ENCODE results near the gene CMKLR1.

CMKLR1 gene

DNA sequence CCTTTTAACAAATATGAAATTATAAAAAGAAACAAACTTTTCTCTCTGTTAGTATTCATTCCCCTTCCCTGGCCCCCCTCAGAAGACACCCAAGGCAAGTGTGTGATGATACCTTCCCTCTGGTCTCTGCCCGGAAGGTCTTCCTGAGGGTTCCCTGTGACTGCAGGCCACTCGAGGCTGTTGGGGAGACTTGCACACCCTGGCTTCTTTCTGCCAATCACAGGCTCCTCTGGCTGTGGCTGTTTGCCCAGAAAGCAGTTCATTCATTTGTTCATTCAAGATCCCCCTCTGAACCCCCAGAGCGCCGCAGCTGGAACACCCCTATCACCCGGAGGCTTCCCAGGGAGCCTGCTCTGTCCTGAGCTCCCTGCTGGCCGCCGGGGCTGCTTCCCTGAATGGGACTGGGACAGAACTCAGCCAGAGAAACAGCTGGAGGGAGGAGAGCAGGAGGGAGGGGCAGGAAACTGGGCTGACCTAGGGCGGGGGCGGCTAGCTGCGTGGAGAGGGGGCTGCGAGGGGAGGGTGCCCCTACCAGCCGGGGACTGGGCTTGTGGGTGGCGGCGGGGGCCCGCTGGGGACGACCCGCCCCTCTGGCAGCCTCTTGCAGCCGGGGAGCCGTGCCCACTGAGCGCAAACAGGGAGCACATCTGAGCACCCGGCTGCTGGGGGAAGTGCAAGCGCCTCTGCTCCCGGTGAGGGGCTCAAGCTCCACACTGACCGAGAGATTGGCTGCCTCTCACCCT is at the start of gene CMKLR1:
TSS of gene CMKLR1 (minus strand) at position 397 of the 743 bp plus-strand sequence. CDS start 45,720 bp downstream, outside the sequence.
- DNase-seq, result peak in 1 of 2 experiments; percentile 12

DNA sequence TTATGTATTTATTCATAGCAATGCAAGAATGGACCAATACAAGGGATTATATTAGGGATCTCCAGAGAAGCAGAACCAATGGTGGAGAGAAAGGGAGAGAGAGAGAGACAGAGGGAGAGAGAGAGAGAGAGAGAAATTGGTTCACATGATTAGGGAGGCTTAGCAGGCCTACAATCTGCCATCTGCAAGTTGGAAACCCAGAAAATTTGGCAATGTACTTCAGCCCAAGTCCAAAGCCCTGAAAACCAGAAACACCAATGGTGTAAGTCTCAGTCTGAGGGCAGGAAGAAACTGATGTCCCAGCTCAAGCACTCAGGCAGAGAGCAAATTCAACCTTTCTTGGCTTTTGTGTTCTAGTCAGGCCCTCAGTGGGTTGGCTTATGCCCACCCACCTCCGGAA is 48.7 kb upstream of the CMKLR1 start:
- peak in 1 of 2 experiments; percentile 18 for DNase-seq

DNA sequence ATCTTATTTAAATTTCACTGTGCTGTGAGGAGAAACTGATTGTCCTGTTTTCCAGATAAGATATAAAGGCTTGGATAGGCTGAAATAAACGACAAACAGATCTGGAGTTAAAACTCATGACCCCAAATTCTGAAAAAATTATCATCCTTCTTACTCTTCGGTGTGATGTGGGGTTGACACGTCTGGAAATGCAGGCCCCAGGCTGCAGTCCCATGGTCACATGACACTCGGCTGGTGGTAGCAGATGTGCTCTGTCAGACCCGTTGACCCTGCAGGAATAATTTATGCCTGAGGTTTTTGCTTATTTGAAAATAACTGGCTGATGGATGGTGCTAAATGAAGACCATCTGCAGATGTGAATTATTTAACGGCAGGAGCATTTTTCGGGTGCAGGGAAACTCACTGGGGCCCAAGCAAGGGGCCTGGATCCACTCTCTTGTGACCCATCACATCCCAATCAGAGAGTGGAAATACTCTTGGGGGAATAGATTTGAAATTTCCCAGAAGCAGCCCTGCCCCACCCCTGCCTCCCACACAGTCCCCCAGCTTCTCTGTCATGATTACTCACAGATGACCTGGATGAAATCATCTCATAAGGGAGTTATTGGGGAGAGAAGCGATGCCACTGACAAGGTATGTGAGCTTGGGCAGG is 47.7 kb upstream of the CMKLR1 start:
- DNase-seq, result peak in 1 of 2 experiments; percentile 66

DNA sequence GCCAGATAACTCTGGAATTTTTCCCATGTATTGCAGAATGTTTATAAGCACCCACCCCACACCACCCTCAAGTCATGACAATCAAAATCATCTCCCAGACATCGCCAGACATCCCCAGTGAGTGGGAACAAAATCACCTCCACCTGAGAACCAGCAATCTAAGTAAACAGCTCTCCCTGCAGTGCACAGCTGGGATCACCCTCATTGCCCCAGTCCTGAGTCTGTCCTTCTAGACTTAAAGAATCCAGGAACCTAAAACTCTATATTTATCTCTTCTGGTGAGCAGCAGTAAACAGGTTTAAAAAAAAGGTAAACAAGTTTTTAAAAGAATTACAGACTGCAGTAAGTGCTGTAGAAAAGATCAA is 43.3 kb upstream of the CMKLR1 start:
- no peak for DNase-seq

GRCh38 chr12:108381787-108382436 is 42.8 kb upstream of the CMKLR1 start:
- no peak for DNase-seq

DNA sequence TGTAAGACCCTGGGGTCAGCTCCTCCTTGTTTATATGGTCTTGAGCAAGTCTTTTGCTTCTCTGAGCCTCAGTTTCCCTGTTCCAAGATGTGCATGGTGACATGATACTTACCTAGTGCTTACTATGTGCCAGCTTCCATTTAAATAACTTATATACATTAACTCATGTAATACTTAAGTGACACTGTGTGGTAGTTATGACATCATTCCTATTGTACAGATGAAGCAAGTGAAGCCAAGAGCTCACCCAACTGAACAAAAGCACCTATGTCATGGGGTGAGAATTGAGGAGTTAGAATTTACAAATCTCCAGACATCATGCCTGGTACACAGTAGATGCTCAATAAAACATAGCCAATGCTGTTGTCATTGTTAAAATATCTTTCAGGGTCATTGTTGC is 41.3 kb upstream of the CMKLR1 start:
- DNase-seq, result no peak

DNA sequence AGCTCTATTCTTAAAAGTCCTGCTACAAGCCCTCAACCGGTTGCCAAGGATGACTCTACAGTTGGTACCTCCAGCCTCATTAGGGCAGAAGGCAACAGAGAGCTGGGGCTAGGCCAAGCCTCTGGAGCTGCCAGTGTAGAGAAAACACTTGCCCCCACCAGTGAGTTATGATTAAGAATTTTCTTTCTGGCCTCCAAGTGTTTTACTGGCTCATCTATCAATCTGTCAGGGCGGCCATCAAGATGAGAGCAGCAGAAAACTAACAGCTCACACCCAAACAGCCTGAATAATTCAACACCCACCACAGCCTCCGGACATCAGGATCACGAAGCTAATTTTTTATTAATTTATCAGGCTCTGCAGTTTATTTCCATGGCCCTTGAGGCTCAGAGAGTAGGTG is 40.7 kb upstream of the CMKLR1 start:
- DNase-seq, result no peak

GRCh38 chr12:108378926-108379325 is 39.8 kb upstream of the CMKLR1 start:
- DNase-seq, result no peak

DNA sequence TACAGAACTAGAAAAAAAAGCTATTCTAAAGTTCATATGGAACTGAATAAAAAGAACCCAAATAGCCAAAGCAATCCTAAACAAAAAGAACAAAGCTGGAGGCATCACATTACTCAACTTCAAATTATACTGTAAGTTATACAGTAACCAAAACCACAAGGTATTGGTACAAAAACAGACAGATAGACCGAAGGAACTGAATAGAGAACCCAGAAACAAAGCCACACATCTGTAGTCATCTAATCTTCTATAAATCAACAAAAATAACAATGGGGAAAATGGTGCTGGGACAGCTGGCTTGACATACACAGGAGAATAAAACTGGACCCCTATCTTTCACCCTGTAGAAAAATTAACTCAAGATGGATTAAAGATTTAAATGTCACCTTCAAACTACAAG is 38.1 kb upstream of the CMKLR1 start:
- no peak for DNase-seq

GRCh38 chr12:108375986-108376663 is 37.0 kb upstream of the CMKLR1 start:
- no peak for DNase-seq

DNA sequence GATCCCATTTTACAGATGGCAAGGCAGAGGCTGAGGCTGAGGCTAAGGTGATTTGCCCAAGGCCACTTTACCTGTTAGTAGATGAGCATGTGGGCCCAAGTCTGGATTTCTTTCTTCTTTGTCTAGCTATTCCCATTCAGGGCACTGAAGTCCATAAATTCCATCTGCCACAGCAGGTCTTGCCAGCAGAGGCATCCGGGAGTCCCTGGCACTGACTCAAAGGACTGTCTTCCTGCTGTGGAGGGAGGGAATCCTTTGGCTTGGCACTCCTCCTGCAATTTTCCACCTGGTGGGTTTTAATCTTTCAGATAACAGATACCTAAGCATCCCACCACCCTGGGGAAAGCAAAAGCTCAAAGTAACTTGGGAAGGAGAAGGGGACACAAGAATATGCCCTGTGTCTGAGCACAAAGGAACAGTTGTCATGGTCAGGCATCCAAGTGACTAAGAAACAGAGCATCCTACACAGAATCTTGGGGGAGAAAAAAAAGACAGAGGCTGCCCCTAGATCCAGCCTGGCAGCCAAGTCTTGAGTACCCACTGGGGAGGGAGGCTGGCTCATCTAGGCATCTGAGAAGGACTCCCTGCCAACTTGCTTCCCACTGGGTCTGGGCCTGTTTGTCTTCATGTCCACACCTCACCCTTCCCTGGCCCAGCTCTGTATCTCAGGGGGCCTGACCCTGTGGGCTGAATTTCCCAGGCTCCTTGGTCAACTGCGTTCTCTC is 35.6 kb upstream of the CMKLR1 start:
- DNase-seq, result peak in 1 of 2 experiments; percentile 42

- DNase-seq, result no peak
These were observed 34.0 kb upstream of the CMKLR1 start for GRCh38 chr12:108373111-108373510.

- no peak for DNase-seq
These were observed 32.8 kb upstream of the CMKLR1 start for GRCh38 chr12:108371801-108372344.

- no peak for DNase-seq
These were observed 31.3 kb upstream of the CMKLR1 start for GRCh38 chr12:108370415-108370814.

- no peak for DNase-seq
These were observed 30.8 kb upstream of the CMKLR1 start for GRCh38 chr12:108369736-108370396.

DNA sequence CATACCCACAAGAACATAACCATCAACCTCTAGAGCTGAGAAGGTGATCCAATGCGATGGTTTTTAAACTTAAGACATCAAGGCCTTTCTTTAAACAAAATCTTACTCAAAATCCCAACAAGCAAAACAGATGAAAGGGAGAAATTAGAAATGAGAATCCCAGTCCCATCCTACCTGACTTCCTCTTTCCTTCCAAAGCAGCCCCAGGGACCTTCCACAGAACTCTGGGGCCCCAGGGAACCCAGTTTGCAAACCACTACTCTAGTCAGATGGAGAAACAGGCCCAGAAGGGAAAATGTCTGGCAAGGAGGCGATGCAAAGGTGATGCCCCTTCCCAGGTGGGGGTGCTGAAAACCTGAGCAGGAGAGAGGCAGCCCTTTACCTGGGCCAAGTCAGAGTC is 29.0 kb upstream of the CMKLR1 start:
- DNase-seq, result no peak

DNA sequence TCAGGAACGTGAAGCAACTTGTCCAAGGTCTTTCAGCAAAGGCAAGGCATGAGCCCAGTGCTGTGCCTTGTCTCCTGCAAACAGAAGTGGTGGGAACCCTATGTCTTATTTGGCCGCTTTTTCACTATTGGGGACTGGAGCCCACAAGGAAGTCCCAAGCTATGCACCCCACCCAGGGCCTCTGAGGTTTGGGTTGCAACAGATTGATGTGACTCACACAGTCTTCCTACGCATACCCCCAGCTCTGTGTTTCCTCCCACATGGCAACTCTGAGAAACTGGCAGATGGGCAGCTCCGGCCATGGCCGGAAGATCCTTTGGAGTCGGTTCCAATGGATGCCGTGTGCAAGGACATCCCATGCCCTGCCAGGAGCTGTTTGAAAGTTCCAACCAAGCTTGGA is 28.3 kb upstream of the CMKLR1 start:
- DNase-seq, result no peak

GRCh38 chr12:108365324-108365723 is 26.2 kb upstream of the CMKLR1 start:
- DNase-seq, result no peak

GRCh38 chr12:108364879-108365278 is 25.8 kb upstream of the CMKLR1 start:
- no peak for DNase-seq

GRCh38 chr12:108363565-108363964 is 24.5 kb upstream of the CMKLR1 start:
- no peak for DNase-seq

GRCh38 chr12:108363165-108363564 is 24.1 kb upstream of the CMKLR1 start:
- DNase-seq, result no peak

DNA sequence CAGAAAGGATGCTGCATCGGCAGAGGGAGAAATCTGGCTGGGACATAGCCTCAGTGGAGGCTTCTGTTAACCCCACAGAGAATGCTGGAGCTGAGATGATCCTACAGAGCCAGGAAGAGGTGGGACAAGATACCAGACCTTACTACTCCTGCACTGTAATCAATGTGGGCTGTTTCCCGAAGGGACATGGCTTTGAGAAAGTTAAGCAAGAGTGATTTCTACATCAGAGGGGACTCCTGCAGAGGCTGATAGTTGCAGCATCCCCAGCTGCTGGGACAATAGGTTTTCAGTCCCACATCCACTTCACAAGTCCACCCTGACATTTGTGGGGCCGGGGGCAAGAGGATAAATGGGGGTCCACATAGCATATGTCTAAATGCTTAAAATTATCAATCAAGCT is 22.5 kb upstream of the CMKLR1 start:
- no peak for DNase-seq

Measured in NCI-H524 (cell line).